Measurements from ENCODE around the gene ITPR3. TPM values are rescaled to one million over a fixed set of nuclear protein-coding genes. Genes with fewer than 3 reads are reported as not detected.

Gene ITPR3
- total RNA-seq, 2 donors from 2014 or later = 29.6 to 33.3 TPM

GRCh38 chr6:33613795-33614168 lies 7.3 kb upstream of the ITPR3 start:
- Histone ChIP-seq H3K36me3 (ENCODE audit: control insufficient read depth, insufficient read depth, low read length) (no peaks in the 10 kb centered on the region), H3K4me1 (ENCODE audit: control insufficient read depth, insufficient read depth, low read length) (peaks cover 8% of the 10 kb centered on the region), H3K4me3 (ENCODE audit: low read length) (no peak overlapping the region), H3K9me3 (ENCODE audit: control insufficient read depth, low read length) (no peaks in the 10 kb centered on the region), H3K27ac (ENCODE audit: low read depth, low read length) (no peak overlapping the region), H3K27me3 (ENCODE audit: control insufficient read depth, insufficient read depth, low read length, poor library complexity, severe bottlenecking) (peaks cover 2% of the 10 kb centered on the region), H3K9ac (ENCODE audit: extremely low read depth, low read length, poor library complexity, severe bottlenecking) (no peak overlapping the region)
- H3K27ac Mint-ChIP-seq = no peak overlapping the region
- peaks cover 21% of the 10 kb centered on the region for H3K27me3 Mint-ChIP-seq (ENCODE audit: insufficient read depth)
- H3K4me1 Mint-ChIP-seq = peaks cover 6% of the 10 kb centered on the region
- no peak overlapping the region for H3K4me3 Mint-ChIP-seq
- no peak for DNase-seq
- 87 to 94% methylated on average over 6 to 10 of the region's 10 CpGs for WGBS, 2 experiments (ENCODE audit: insufficient coverage in 1 of 2, insufficient read length in 1 of 2)
- TF ChIP-seq CTCF (conservative IDR thresholded peaks at IDR 0.05) = no peak
- H3K9me3 Mint-ChIP-seq = no peaks in the 10 kb centered on the region
- H3K36me3 Mint-ChIP-seq (ENCODE audit: low read depth) = no peaks in the 10 kb centered on the region

GRCh38 chr6:33616113-33616512 lies 5.0 kb upstream of the ITPR3 start:
- no peak overlapping the region for H3K27ac ChIP-seq (ENCODE audit: low read depth, low read length)
- H3K4me1 ChIP-seq (ENCODE audit: control insufficient read depth, insufficient read depth, low read length) = peaks cover 2% of the 10 kb centered on the region
- H3K27me3 ChIP-seq (ENCODE audit: control insufficient read depth, insufficient read depth, low read length, poor library complexity, severe bottlenecking) = peaks cover 24% of the 10 kb centered on the region
- no peaks in the 10 kb centered on the region for H3K9me3 ChIP-seq (ENCODE audit: control insufficient read depth, low read length)
- H3K9ac ChIP-seq (ENCODE audit: extremely low read depth, low read length, poor library complexity, severe bottlenecking) = no peak overlapping the region
- Mint-ChIP-seq H3K9me3 (no peaks in the 10 kb centered on the region), H3K27ac (no peak overlapping the region), H3K4me1 (peaks cover 9% of the 10 kb centered on the region), H3K36me3 (ENCODE audit: low read depth) (no peaks in the 10 kb centered on the region), H3K4me3 (no peak overlapping the region), H3K27me3 (ENCODE audit: insufficient read depth) (peaks cover 31% of the 10 kb centered on the region)
- H3K4me3 ChIP-seq (ENCODE audit: low read length) = no peak overlapping the region
- no peak for TF ChIP-seq CTCF (conservative IDR thresholded peaks at IDR 0.05)
- DNase-seq = no peak
- WGBS, 2 experiments (ENCODE audit: insufficient coverage in 1 of 2, insufficient read length in 1 of 2) = 94% methylated on average over 2 of the region's 2 CpGs; no CpG with 5 or more reads in 1 of the 2 experiments
- no peaks in the 10 kb centered on the region for H3K36me3 ChIP-seq (ENCODE audit: control insufficient read depth, insufficient read depth, low read length)

GRCh38 chr6:33616913-33617312 lies 4.2 kb upstream of the ITPR3 start:
- peaks cover 7% of the 10 kb centered on the region for H3K4me1 Mint-ChIP-seq
- H3K27me3 ChIP-seq (ENCODE audit: control insufficient read depth, insufficient read depth, low read length, poor library complexity, severe bottlenecking) = peaks cover 29% of the 10 kb centered on the region
- DNase-seq = no peak
- no peaks in the 10 kb centered on the region for H3K36me3 Mint-ChIP-seq (ENCODE audit: low read depth)
- H3K4me3 Mint-ChIP-seq = no peak overlapping the region
- no peak overlapping the region for H3K27ac Mint-ChIP-seq
- no peak overlapping the region for H3K9ac ChIP-seq (ENCODE audit: extremely low read depth, low read length, poor library complexity, severe bottlenecking)
- H3K4me1 ChIP-seq (ENCODE audit: control insufficient read depth, insufficient read depth, low read length) = no peaks in the 10 kb centered on the region
- no peak for TF ChIP-seq CTCF (conservative IDR thresholded peaks at IDR 0.05)
- H3K9me3 Mint-ChIP-seq = no peaks in the 10 kb centered on the region
- H3K36me3 ChIP-seq (ENCODE audit: control insufficient read depth, insufficient read depth, low read length) = no peaks in the 10 kb centered on the region
- no peak overlapping the region for H3K27ac ChIP-seq (ENCODE audit: low read depth, low read length)
- H3K4me3 ChIP-seq (ENCODE audit: low read length) = no peak overlapping the region
- peaks cover 29% of the 10 kb centered on the region for H3K27me3 Mint-ChIP-seq (ENCODE audit: insufficient read depth)
- WGBS, 2 experiments (ENCODE audit: insufficient coverage in 1 of 2, insufficient read length in 1 of 2) = 94 to 100% methylated on average over 1 of the region's 4 CpGs
- no peaks in the 10 kb centered on the region for H3K9me3 ChIP-seq (ENCODE audit: control insufficient read depth, low read length)

Data from endodermal cell (in vitro differentiated cells).